Right cardiac atrium (tissue), 5 donors: ENCODE measurements around the gene LIFR. TPM values are rescaled to one million over a fixed set of nuclear protein-coding genes. Genes with fewer than 3 reads are reported as not detected.
A peak's percentile ranks its signal among the peaks of the same experiment; 100 is the strongest.
"Not testable (repeated sequence)": the region's sequence is repeated elsewhere in the genome, so short reads cannot be mapped to it uniquely, and the experiment has no call there.

Experiments used
- ATAC-seq, 2 donors: fragments of 200-7000 bp; cut with Tn5 transposase; one replicate each; pipeline versions ENCODE4 v1.8.0 to v1.9.1; 2020; ENCODE audit warnings: moderate library complexity in 2 of 2, mild to moderate bottlenecking in 1 of 2
- DNase-seq, 3 donors: peaks; one replicate each; pipeline ENCODE4 v3.0.0-alpha.2; 2020
- H3K27ac ChIP-seq: one replicate; pipeline ENCODE4 v1.5.1; 2013; ENCODE audit warnings: mild to moderate bottlenecking, low read length, control low read depth, moderate library complexity
- H3K27me3 ChIP-seq: one replicate; pipeline ENCODE4 v1.6.1; 2013; ENCODE audit not compliant: control insufficient read depth, insufficient read depth
- H3K4me1 ChIP-seq: one replicate; pipeline ENCODE4 v1.6.1; 2013; ENCODE audit warnings: low read length; ENCODE audit not compliant: control insufficient read depth, insufficient read depth
- H3K4me3 ChIP-seq: one replicate; pipeline ENCODE4 v1.5.1; 2013; ENCODE audit warnings: low read length, control low read depth
- H3K9me3 ChIP-seq: one replicate; pipeline ENCODE4 v1.6.1; 2013; ENCODE audit warnings: low read length; ENCODE audit not compliant: control insufficient read depth
- WGBS: extraction: QIAGEN DNeasy Blood & Tissue Kit; methylation state at CpG from one replicate; pipeline ENCODE4 v1.1.7; 2013; 5-methylcytosine and 5-hydroxymethylcytosine counted together
- intact Hi-C, 4 donors: fragments of 100-400 bp; cut with DNase I; formaldehyde crosslinking; loops; one replicate each; pipeline versions ENCODE4 v1.11.0 to v1.14.0; 2022 to 2023
- long read RNA-seq, 4 donors: library from polyadenylated mRNA; unstranded; transcript quantifications; one replicate each; pipeline ENCODE4 v2.0.0, GENCODE V29; 2020 to 2021
- polyA plus RNA-seq: library from polyadenylated mRNA; stranded (reverse); fragments of 200-250 nt; gene quantifications from one replicate; pipeline ENCODE4 v1.2.3, GENCODE V29; 2013
- total RNA-seq, 4 donors: library from RNA; stranded (reverse); fragmentation: NEBNext Ultra II Directional; extraction: Animal tissue kit (Norgen Biotek cat#: 25700); gene quantifications; one replicate each; pipeline ENCODE4 v1.2.1, GENCODE V29; 2021
- donor health status: healthy with polysubstance abuse.
- donor health status: DM: no; HTN: yes; CAD: no.
- donor health status: DM: no; HTN: no; CAD: no.
- donor health status: DM: no; HTN: yes; CAD: no; lungs with severe emphysema.
- donor health status: DM: yes; HTN: yes; CAD: no.

LIFR gene, protein sequence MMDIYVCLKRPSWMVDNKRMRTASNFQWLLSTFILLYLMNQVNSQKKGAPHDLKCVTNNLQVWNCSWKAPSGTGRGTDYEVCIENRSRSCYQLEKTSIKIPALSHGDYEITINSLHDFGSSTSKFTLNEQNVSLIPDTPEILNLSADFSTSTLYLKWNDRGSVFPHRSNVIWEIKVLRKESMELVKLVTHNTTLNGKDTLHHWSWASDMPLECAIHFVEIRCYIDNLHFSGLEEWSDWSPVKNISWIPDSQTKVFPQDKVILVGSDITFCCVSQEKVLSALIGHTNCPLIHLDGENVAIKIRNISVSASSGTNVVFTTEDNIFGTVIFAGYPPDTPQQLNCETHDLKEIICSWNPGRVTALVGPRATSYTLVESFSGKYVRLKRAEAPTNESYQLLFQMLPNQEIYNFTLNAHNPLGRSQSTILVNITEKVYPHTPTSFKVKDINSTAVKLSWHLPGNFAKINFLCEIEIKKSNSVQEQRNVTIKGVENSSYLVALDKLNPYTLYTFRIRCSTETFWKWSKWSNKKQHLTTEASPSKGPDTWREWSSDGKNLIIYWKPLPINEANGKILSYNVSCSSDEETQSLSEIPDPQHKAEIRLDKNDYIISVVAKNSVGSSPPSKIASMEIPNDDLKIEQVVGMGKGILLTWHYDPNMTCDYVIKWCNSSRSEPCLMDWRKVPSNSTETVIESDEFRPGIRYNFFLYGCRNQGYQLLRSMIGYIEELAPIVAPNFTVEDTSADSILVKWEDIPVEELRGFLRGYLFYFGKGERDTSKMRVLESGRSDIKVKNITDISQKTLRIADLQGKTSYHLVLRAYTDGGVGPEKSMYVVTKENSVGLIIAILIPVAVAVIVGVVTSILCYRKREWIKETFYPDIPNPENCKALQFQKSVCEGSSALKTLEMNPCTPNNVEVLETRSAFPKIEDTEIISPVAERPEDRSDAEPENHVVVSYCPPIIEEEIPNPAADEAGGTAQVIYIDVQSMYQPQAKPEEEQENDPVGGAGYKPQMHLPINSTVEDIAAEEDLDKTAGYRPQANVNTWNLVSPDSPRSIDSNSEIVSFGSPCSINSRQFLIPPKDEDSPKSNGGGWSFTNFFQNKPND
- total RNA-seq = 10 to 100 TPM; 45.3 to 66.9 (median 63.4) TPM
- polyA plus RNA-seq = 16.8 TPM
- long read RNA-seq, donor 1, full-length matches to known transcripts = 6 of 35 reads
- long read RNA-seq, donor 1, partial matches to known transcripts = 10 of 35 reads
- long read RNA-seq, donor 1, other reads (novel, unspliced or antisense) = 19 of 35 reads
- long read RNA-seq, donor 2, partial matches to known transcripts = 1 of 2 reads
- long read RNA-seq, donor 2, other reads (novel, unspliced or antisense) = 1 of 2 reads
- long read RNA-seq, donor 3, full-length matches to known transcripts = 3 of 30 reads
- long read RNA-seq, donor 3, partial matches to known transcripts = 7 of 30 reads
- long read RNA-seq, donor 3, other reads (novel, unspliced or antisense) = 20 of 30 reads
- long read RNA-seq, donor 4, full-length matches to known transcripts = 1 of 3 reads
- long read RNA-seq, donor 4, partial matches to known transcripts = 0 of 3 reads
- long read RNA-seq, donor 4, other reads (novel, unspliced or antisense) = 2 of 3 reads

DNA sequence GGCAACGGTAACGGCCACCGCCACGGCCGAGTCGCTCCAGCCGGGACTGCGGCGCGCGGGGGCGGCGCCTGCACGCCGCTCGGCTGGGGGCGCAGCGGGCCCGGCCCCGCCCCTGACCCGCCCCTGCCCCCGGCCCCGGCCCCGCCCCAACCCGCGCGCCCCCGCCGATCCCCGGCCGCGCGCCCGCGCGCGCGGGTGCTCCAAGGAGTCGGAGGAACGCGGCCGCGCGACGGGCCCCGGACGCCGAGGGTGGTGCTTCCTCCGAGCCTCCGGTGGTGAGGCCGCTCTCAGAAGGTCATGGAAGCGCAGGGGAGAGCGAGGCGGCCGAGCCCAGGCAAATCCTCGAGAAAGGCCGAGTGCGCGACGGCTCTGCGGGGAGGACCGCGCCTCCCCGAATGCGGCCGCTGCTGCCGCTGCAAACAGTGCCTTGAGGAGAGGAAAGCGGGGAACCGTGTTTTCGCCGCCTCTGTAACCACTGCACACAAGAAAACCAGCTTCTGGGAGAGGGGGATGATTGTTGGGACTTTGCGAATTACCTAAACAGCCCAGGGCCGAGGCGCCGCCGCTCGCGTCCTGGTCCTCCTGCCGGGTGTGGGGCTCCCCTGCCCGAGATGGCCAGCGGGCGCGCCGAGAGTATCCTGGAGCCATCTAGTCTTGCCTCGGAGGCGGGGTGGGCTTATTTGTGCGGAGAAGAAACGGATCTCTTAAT, at the start of gene LIFR:
TSS of gene LIFR (minus strand) at position 48 of the 709 bp plus-strand sequence. CDS start 25,999 bp downstream, outside the sequence.
- H3K27ac ChIP-seq = peak within 1 kb of the TSS; percentile 97
- intact Hi-C loops = loop anchor here in 3 of 4 donors (5.0 to 10.0 kb wide), 4 partner anchors 101 to 248 kb away; no protein-coding TSS in a partner anchor
- no peaks in the 10 kb centered on the region for H3K27me3 ChIP-seq
- H3K4me1 ChIP-seq = peaks cover 4% of the 10 kb centered on the region
- peak; percentile 87 to 95 (median 94) for DNase-seq
- under 1% methylated on average over 88 of the region's 88 CpGs for WGBS
- peak; percentile 90 to 91 for ATAC-seq
- no peaks in the 10 kb centered on the region for H3K9me3 ChIP-seq
- H3K4me3 ChIP-seq = peak within 1 kb of the TSS; percentile 99

DNA sequence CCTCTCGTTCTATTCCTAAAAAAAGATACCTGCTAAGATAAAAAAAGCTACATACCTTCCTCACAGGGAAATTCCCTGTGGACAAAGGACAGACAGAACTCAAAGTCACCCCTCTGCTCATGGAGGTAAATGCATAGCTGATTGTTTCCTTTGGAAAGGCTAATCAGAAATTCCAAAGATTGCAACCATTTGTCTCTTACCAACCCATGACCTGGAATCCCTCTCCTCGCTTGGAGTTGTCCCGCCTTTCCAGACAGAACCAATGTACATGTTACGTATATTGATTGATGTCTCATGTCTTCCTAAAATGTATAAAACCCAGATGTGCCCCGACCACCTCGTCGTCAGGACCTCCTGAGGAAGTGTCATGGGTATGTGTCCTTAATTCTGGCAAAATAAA, 49.2 kb upstream of the LIFR start:
- H3K27me3 ChIP-seq = no peaks in the 10 kb centered on the region
- no peaks in the 10 kb centered on the region for H3K9me3 ChIP-seq
- 95% methylated on average over 7 of the region's 7 CpGs for WGBS
- intact Hi-C loops = no loop called here
- ATAC-seq = no peak
- DNase-seq = no peak
- no peak overlapping the region for H3K27ac ChIP-seq
- H3K4me1 ChIP-seq = peaks cover 9% of the 10 kb centered on the region
- H3K4me3 ChIP-seq = no peak overlapping the region

DNA sequence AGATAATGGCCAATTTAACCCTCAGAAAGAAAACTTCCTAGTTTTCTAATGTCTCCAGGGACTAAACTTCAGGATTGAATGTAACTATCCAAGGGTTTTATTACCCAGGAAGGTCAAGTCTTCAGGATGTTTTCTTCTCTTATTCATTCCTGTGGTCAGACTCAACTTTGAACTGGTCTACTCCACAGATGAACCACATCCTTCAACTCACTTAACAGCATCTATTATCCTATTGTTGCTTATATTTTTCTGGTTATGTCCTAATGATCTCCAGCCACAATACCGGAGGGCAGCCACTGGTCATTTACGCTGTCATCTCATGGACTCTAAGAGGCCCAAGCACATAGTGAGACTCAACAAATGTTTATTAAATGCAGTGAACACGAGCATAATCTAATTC, 47.2 kb upstream of the LIFR start:
- DNase-seq (no peak), ATAC-seq (no peak)
- H3K4me3 ChIP-seq = no peak overlapping the region
- no peaks in the 10 kb centered on the region for H3K9me3 ChIP-seq
- no peak overlapping the region for H3K27ac ChIP-seq
- 91% methylated on average over 3 of the region's 3 CpGs for WGBS
- no peaks in the 10 kb centered on the region for H3K27me3 ChIP-seq
- intact Hi-C loops = no loop called here
- peaks cover 9% of the 10 kb centered on the region for H3K4me1 ChIP-seq

DNA sequence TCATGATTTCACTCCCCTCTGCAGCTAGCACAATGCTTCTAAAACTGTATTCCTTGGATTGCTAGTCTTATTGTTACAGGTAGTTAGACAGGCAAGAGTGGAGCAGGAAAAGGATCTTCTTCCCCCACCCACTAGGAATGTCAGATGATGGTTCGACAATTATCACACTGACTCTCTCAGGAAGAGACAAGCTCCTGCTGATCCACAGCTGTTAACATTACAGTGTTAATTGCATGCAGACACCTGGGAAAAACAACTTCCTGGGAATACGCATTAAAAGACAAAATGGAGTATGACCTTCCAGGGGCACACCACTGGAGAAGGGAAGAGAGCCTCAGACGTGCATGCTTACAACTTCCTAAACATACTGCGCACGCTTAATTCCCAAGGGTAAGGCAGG, 46.2 kb upstream of the LIFR start:
- H3K27ac ChIP-seq = no peak overlapping the region
- ATAC-seq = no peak
- intact Hi-C loops = no loop called here
- H3K4me3 ChIP-seq = no peak overlapping the region
- H3K27me3 ChIP-seq = no peaks in the 10 kb centered on the region
- H3K9me3 ChIP-seq = no peaks in the 10 kb centered on the region
- peaks cover 9% of the 10 kb centered on the region for H3K4me1 ChIP-seq
- WGBS = 86% methylated on average over 5 of the region's 5 CpGs
- no peak for DNase-seq

DNA sequence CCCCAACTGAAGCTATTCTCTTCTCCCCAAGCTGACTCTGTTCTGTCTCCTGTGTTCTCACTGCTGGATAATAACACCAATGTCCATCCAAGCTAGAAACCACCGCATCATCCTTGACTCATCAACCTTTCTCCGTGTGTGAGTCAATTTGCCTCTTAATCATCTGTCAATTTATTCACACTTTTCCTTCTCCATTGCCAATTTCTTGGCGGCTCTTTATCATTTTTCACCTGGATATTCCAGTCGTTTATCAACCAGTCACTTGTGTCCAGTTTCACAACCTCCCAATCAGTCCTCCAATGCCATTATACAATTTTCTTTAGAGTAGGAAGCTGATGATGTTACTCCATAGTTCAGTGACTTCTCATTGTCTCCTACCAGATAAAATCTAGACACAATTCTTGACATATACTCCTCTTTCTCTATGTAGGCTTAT, 45.4 kb upstream of the LIFR start:
- 65% methylated on average over 4 of the region's 4 CpGs for WGBS
- Histone ChIP-seq H3K27ac (peak overlapping the region; percentile 66), H3K27me3 (no peaks in the 10 kb centered on the region), H3K4me3 (no peak overlapping the region), H3K9me3 (no peaks in the 10 kb centered on the region), H3K4me1 (peaks cover 9% of the 10 kb centered on the region)
- intact Hi-C loops = no loop called here
- ATAC-seq = peak in 1 of 2 donors; percentile 20
- no peak for DNase-seq

DNA sequence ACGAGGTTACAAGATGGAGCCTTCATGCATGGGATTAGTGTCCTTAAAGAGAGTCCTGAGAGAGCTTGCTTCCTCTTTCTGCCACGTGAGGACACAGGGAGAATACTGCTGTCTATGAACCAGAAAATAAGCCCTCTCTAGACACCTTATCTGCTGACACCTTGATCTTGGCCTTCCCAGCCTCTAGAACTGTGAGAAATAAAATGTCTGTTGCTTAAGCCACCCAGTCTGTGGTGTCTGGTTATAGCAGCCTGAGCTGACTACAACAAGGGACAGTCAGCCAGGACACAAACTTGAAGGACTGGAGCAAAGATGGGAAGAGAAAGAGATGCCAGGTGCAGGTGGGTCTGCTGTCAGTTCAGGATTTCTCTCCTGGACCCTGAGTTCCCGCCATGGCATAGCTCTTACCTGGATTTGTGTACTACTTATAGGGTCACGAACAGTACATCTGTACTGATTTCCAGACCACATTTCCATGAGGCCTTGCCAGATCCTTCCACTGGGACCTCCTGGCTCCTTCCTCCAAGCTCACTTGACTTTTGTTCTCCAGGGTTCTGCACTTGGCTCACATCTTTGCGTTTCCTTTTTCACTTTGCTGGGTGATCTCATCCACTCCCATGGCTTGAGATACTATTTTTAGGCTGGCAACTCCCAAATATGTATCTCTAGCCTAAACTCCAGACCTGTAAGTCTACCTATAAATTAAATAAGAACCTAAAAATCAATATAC, 44.9 kb upstream of the LIFR start:
- ATAC-seq = peak; percentile 78 to 84
- Histone ChIP-seq H3K9me3 (no peaks in the 10 kb centered on the region), H3K4me3 (no peak overlapping the region), H3K4me1 (peaks cover 9% of the 10 kb centered on the region), H3K27me3 (no peaks in the 10 kb centered on the region), H3K27ac (peak overlapping the region; percentile 66)
- intact Hi-C loops = no loop called here
- 38% methylated on average over 5 of the region's 5 CpGs for WGBS
- peak; percentile 36 to 59 (median 59) for DNase-seq

DNA sequence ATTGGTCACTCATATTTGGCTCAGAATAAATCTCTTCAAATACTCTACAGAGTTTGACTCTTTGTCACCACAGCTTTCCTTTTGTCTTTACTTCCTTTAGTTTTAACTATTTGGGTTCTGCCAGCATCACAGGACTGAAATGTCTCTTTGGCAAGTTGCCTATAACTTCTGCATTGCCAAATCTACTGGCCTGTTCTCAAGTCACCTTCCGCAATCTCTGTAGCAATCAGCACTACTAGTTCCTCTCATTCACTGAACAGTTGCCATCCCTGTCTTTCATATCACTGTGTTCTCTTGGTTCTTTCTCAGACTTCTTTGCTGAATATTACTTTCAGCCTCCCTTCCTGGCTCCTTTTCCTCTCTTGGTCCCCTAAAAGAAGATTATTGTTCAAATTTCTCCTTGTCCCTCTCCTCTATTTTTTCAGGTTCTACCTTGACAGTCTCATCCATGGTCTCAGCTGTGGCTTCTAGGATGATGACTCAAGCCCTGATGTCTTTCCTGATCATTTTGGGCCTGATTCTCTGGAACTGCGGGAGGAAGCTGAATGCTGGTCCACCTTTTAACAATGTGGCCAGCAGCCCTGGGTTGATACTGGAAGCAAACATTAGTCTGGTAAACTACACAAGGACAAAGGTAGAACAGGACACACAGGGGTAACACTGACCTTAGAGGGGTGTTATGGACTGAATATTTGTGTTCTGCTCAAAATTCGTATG, 44.0 kb upstream of the LIFR start:
- intact Hi-C loops = no loop called here
- peaks cover 9% of the 10 kb centered on the region for H3K4me1 ChIP-seq
- H3K27me3 ChIP-seq = no peaks in the 10 kb centered on the region
- no peak overlapping the region for H3K4me3 ChIP-seq
- peak overlapping the region; percentile 83 for H3K27ac ChIP-seq
- WGBS = 81% methylated on average over 3 of the region's 3 CpGs
- ATAC-seq (no peak), DNase-seq (no peak)
- H3K9me3 ChIP-seq = no peaks in the 10 kb centered on the region

DNA sequence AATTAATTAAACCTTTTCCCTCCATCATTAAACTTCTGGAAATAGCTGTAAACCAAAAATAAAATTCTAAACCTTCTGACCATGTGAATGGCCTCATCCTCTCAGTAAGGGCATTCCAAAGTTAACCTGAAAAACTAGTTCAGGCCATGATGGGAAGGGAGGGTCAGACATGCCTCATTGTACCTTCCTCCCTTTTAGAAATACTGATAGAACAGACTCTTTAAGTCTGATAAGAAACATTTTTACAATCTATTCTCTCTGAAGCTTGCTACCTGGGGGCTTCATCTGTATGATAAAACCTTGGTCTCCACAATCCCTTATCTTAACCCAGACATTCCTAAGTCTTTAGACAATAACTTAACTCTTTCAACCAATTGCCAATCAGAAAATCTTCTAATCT, 43.3 kb upstream of the LIFR start:
- H3K27ac ChIP-seq, H3K27me3 ChIP-seq, DNase-seq, H3K9me3 ChIP-seq, H3K4me1 ChIP-seq, ATAC-seq, H3K4me3 ChIP-seq: not testable (repeated sequence)
- intact Hi-C loops = loop anchor here in 1 of 4 donors (10.0 kb wide), 1 partner anchor 55 kb away; no protein-coding TSS in a partner anchor
